C4-2B (cell line): ENCODE results near the gene P3H3.

Source experiments
- CTCF ChIP-seq: fragments of 450-650 bp; conservative IDR thresholded peaks from 2 replicates; pipeline ENCODE4 v1.5.1; 2017; ENCODE audit warnings: mild to moderate bottlenecking
- ZFX ChIP-seq: fragments of 450-650 bp; IDR thresholded peaks from 2 replicates; pipeline ENCODE4 v1.6.1; 2017

- TF ChIP-seq CTCF (no peak), ZFX (no peak)
These were observed 40.2 kb downstream of the P3H3 start for GRCh38 chr12:6868211-6869048.
